Measurements from ENCODE around the gene TRMT61A. TPM values are rescaled to one million over a fixed set of nuclear protein-coding genes. Genes with fewer than 3 reads are reported as not detected.

The TRMT61A gene
- total RNA-seq, 1 experiment from 2014 or later = 15.5 TPM

- TF ChIP-seq ZNF532 (CRISPR knock-in tag; IDR thresholded peaks at IDR 0.05; ENCODE audit: borderline replicate concordance) (no peak), CTCF (IDR thresholded peaks at IDR 0.05) (no peak), MAX (CRISPR knock-in tag; IDR thresholded peaks at IDR 0.05) (peak; percentile 70), ZNF671 (CRISPR knock-in tag; IDR thresholded peaks at IDR 0.05) (no peak), TEAD4 (CRISPR knock-in tag; IDR thresholded peaks at IDR 0.05) (no peak), NR1H2 (CRISPR knock-in tag; IDR thresholded peaks at IDR 0.05) (no peak), FOXJ3 (CRISPR knock-in tag; IDR thresholded peaks at IDR 0.05; ENCODE audit: borderline replicate concordance) (no peak), IRF2 (CRISPR knock-in tag; IDR thresholded peaks at IDR 0.05; ENCODE audit: borderline replicate concordance, low read depth) (no peak), JAZF1 (CRISPR knock-in tag; IDR thresholded peaks at IDR 0.05) (no peak), ZNF423 (CRISPR knock-in tag; IDR thresholded peaks at IDR 0.05) (no peak), FOXP1 (CRISPR knock-in tag; IDR thresholded peaks at IDR 0.05; ENCODE audit: borderline replicate concordance) (no peak), SMAD4 (CRISPR knock-in tag; IDR thresholded peaks at IDR 0.05) (no peak; the same call in 1 of the 2 replicates), ZNF121 (CRISPR knock-in tag; IDR thresholded peaks at IDR 0.05) (0 out of 2 replicates have a peak, but pooled peaks have one; percentile 50), HMGXB4 (CRISPR knock-in tag; IDR thresholded peaks at IDR 0.05) (peak; percentile 52; the same call in 1 of the 2 replicates), ZNF416 (CRISPR knock-in tag; IDR thresholded peaks at IDR 0.05) (no peak), ELF4 (CRISPR knock-in tag; IDR thresholded peaks at IDR 0.05; ENCODE audit: low read depth) (0 out of 2 replicates have a peak, but pooled peaks have one; percentile 32), ZBTB21 (CRISPR knock-in tag; IDR thresholded peaks at IDR 0.05; ENCODE audit: borderline replicate concordance) (no peak), CREB1 (CRISPR knock-in tag; IDR thresholded peaks at IDR 0.05) (no peak)
- TF ChIP-seq, protein P1, sequence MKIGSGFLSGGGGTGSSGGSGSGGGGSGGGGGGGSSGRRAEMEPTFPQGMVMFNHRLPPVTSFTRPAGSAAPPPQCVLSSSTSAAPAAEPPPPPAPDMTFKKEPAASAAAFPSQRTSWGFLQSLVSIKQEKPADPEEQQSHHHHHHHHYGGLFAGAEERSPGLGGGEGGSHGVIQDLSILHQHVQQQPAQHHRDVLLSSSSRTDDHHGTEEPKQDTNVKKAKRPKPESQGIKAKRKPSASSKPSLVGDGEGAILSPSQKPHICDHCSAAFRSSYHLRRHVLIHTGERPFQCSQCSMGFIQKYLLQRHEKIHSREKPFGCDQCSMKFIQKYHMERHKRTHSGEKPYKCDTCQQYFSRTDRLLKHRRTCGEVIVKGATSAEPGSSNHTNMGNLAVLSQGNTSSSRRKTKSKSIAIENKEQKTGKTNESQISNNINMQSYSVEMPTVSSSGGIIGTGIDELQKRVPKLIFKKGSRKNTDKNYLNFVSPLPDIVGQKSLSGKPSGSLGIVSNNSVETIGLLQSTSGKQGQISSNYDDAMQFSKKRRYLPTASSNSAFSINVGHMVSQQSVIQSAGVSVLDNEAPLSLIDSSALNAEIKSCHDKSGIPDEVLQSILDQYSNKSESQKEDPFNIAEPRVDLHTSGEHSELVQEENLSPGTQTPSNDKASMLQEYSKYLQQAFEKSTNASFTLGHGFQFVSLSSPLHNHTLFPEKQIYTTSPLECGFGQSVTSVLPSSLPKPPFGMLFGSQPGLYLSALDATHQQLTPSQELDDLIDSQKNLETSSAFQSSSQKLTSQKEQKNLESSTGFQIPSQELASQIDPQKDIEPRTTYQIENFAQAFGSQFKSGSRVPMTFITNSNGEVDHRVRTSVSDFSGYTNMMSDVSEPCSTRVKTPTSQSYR (CRISPR knock-in tag; IDR thresholded peaks at IDR 0.05) = no peak
- TF ChIP-seq, protein P2, sequence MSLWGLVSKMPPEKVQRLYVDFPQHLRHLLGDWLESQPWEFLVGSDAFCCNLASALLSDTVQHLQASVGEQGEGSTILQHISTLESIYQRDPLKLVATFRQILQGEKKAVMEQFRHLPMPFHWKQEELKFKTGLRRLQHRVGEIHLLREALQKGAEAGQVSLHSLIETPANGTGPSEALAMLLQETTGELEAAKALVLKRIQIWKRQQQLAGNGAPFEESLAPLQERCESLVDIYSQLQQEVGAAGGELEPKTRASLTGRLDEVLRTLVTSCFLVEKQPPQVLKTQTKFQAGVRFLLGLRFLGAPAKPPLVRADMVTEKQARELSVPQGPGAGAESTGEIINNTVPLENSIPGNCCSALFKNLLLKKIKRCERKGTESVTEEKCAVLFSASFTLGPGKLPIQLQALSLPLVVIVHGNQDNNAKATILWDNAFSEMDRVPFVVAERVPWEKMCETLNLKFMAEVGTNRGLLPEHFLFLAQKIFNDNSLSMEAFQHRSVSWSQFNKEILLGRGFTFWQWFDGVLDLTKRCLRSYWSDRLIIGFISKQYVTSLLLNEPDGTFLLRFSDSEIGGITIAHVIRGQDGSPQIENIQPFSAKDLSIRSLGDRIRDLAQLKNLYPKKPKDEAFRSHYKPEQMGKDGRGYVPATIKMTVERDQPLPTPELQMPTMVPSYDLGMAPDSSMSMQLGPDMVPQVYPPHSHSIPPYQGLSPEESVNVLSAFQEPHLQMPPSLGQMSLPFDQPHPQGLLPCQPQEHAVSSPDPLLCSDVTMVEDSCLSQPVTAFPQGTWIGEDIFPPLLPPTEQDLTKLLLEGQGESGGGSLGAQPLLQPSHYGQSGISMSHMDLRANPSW (CRISPR knock-in tag; conservative IDR thresholded peaks at IDR 0.05; ENCODE audit: low read depth) = no peak; the same call in 1 of the 2 replicates
- TF ChIP-seq, protein P3, sequence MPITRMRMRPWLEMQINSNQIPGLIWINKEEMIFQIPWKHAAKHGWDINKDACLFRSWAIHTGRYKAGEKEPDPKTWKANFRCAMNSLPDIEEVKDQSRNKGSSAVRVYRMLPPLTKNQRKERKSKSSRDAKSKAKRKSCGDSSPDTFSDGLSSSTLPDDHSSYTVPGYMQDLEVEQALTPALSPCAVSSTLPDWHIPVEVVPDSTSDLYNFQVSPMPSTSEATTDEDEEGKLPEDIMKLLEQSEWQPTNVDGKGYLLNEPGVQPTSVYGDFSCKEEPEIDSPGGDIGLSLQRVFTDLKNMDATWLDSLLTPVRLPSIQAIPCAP (CRISPR knock-in tag; IDR thresholded peaks at IDR 0.05) = no peak
- TF ChIP-seq, protein P4, sequence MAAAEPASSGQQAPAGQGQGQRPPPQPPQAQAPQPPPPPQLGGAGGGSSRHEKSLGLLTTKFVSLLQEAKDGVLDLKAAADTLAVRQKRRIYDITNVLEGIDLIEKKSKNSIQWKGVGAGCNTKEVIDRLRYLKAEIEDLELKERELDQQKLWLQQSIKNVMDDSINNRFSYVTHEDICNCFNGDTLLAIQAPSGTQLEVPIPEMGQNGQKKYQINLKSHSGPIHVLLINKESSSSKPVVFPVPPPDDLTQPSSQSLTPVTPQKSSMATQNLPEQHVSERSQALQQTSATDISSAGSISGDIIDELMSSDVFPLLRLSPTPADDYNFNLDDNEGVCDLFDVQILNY (CRISPR knock-in tag; IDR thresholded peaks at IDR 0.05) = no peak
Observed at GRCh38 chr14:103562429-103563225, 33.6 kb downstream of the TRMT61A start, which contains the start of the genes BAG5 and COA8 (continued).
